GM23338 (cell line): Measurements from ENCODE around the gene SSTR3.

Source experiments
- EZH2 ChIP-seq: fragments of 200-600 bp; sonication (generic); IDR thresholded peaks from one replicate; pipeline ENCODE4 v1.8.0; 2017; ENCODE audit warnings: antibody characterized with exemption, mild to moderate bottlenecking, low read depth; ENCODE audit not compliant: unreplicated experiment
- ZNF114 ChIP-seq: fragments of 250-450 bp; sonication (Bioruptor Pico); IDR thresholded peaks from 2 replicates; pipeline ENCODE4 v1.5.0; 2020; ENCODE audit warnings: mild to moderate bottlenecking, moderate library complexity
- TF ChIP-seq, protein P1 (sequence below), 2 experiments: fragments of 200-600 bp in 1 of 2; sonication (generic) in 1 of 2; conservative IDR thresholded peaks; 2 replicates each; pipeline versions ENCODE4 v1.5.1 to v1.6.1; 2016 to 2017; ENCODE audit warnings: antibody characterized with exemption in 2 of 2, low read depth in 2 of 2, mild to moderate bottlenecking in 2 of 2, moderate library complexity in 1 of 2

DNA sequence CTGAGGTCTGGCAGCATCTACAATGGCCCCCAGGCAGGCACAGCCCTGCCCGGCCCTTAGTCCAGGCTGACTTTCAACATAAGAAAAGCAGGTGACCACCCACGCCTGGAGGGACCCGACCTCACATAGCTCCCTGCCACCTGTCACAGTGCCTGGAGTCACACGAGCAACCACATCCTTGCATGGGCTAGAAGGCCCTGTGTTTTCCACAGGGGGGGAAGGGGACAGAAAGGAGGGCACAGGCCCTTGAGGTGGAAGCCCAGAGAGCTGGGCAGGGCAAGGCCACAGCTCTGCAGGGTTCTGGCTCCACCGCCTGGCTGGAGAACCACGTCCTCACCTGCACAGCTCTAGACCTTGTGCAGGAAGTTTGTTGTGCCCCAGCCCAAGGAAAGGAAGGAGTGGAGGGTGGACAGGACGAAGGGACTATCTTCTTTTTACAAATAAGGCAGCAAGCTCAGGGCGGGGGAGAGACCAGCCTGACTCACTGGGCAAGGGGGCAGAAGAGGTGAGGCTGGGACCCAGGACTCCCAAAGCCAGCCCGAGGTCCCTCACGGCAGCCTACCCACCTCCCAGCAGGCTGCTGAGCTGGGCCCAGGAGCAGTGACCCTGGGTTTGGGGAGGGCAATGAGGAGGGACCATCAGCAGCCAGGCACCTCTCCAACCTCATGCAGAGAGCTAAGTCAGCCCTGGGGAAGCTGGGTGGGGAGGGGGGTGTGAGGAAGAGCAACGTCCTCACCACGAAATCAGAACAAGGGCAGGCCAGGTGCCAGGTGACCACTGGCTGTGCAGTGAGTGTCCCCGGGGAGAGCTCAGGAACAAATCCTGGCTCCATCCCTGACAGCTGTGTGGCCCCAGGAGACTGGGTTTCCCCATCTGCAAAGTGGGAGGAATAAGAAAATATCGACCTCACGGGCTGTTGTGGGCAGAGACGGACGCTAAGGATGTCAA, 28.6 kb downstream of the SSTR3 start:
- TF ChIP-seq ZNF114 (CRISPR knock-in tag): no peak
- TF ChIP-seq, protein P1, sequence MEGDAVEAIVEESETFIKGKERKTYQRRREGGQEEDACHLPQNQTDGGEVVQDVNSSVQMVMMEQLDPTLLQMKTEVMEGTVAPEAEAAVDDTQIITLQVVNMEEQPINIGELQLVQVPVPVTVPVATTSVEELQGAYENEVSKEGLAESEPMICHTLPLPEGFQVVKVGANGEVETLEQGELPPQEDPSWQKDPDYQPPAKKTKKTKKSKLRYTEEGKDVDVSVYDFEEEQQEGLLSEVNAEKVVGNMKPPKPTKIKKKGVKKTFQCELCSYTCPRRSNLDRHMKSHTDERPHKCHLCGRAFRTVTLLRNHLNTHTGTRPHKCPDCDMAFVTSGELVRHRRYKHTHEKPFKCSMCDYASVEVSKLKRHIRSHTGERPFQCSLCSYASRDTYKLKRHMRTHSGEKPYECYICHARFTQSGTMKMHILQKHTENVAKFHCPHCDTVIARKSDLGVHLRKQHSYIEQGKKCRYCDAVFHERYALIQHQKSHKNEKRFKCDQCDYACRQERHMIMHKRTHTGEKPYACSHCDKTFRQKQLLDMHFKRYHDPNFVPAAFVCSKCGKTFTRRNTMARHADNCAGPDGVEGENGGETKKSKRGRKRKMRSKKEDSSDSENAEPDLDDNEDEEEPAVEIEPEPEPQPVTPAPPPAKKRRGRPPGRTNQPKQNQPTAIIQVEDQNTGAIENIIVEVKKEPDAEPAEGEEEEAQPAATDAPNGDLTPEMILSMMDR (conservative IDR thresholded peaks at IDR 0.05; ENCODE audit: low read depth in 2 of 2): peak in 1 of 2 experiments; percentile 27; a peak in 2 of 4 replicates
- TF ChIP-seq EZH2: no peak
